IMR-90 (cell line): Measurements from ENCODE around the gene HYAL1. TPM values are rescaled to one million over a fixed set of nuclear protein-coding genes. Genes with fewer than 3 reads are reported as not detected.
A peak's percentile ranks its signal among the peaks of the same experiment; 100 is the strongest.

Experiments
- ATAC-seq: fragments of 200-7000 bp; cut with Tn5 transposase; 2 replicates; pipeline ENCODE4 v1.9.1; 2020; ENCODE audit warnings: low read depth, mild to moderate bottlenecking, moderate library complexity
- BruUV-seq: library from RNA; stranded (reverse); fragments of 400-500 nt; replicated peaks from 2 replicates; lab custom pipeline; 2021; lab: Mats Ljungman, UMichigan
- CTCF ChIA-PET: fragments of 300-600 bp; formaldehyde crosslinking; extraction: SDS; loops from one replicate; lab custom pipeline; 2021; ENCODE audit warnings: antibody characterized with exemption; lab: Yijun Ruan, JAX
- POLR2A ChIA-PET: fragments of 300-600 bp; sonication (Branson Sonifier 250); formaldehyde crosslinking; loops from one replicate; lab custom pipeline; 2022; ENCODE audit warnings: antibody characterized with exemption; ENCODE audit not compliant: unreplicated experiment; lab: Charles Lee
- DNase-seq: peaks from one replicate; pipeline ENCODE4 v3.0.0; 2013
- H2AFZ ChIP-seq: replicated peaks from 2 replicates; pipeline ENCODE3; 2013; ENCODE audit warnings: low read length, mild to moderate bottlenecking; ENCODE audit not compliant: poor library complexity
- H2AK5ac ChIP-seq: 2 replicates; pipeline ENCODE4 v1.6.1; 2013; ENCODE audit warnings: low read depth, low read length, inconsistent platforms
- H2AK9ac ChIP-seq: replicated peaks from 2 replicates; pipeline ENCODE3; 2013; ENCODE audit warnings: mild to moderate bottlenecking, low read depth, low read length, moderate library complexity; ENCODE audit not compliant: poor library complexity
- H2BK120ac ChIP-seq: 2 replicates; pipeline ENCODE4 v1.6.1; 2013; ENCODE audit warnings: low read depth, low read length, inconsistent platforms
- H2BK15ac ChIP-seq: 3 replicates; pipeline ENCODE4 v1.6.1; 2013; ENCODE audit warnings: low read depth, low read length, inconsistent platforms
- H2BK20ac ChIP-seq: 2 replicates; pipeline ENCODE4 v1.6.1; 2013; ENCODE audit warnings: low read depth, mild to moderate bottlenecking, inconsistent platforms, low read length, moderate library complexity
- H2BK5ac ChIP-seq: 2 replicates; pipeline ENCODE4 v1.6.1; 2013; ENCODE audit warnings: mild to moderate bottlenecking, low read depth, low read length, inconsistent platforms; ENCODE audit not compliant: poor library complexity, severe bottlenecking
- H3K14ac ChIP-seq: replicated peaks from 2 replicates; pipeline ENCODE4 v1.6.1; 2013; ENCODE audit warnings: low read depth, low read length, inconsistent platforms
- H3K18ac ChIP-seq: 2 replicates; pipeline ENCODE4 v1.6.1; 2013; ENCODE audit warnings: low read depth, low read length, control low read depth
- H3K23ac ChIP-seq: 2 replicates; pipeline ENCODE4 v1.6.1; 2013; ENCODE audit warnings: low read depth, low read length, inconsistent platforms
- H3K27ac ChIP-seq: 2 replicates; pipeline ENCODE4 v1.5.1; 2013; ENCODE audit warnings: mild to moderate bottlenecking, control low read depth, low read length; ENCODE audit not compliant: insufficient read depth
- H3K27me3 ChIP-seq: 2 replicates; pipeline ENCODE4 v1.6.1; 2013; ENCODE audit warnings: low read length; ENCODE audit not compliant: control insufficient read depth, insufficient read depth
- H3K36me3 ChIP-seq: 2 replicates; pipeline ENCODE4 v1.6.1; 2013; ENCODE audit warnings: low read length, mixed read lengths; ENCODE audit not compliant: control insufficient read depth, insufficient read depth
- H3K4ac ChIP-seq: 2 replicates; pipeline ENCODE4 v1.6.1; 2013; ENCODE audit warnings: low read depth, low read length, inconsistent platforms
- H3K4me1 ChIP-seq: 2 replicates; pipeline ENCODE4 v1.6.1; 2013; ENCODE audit warnings: low read length, mixed read lengths; ENCODE audit not compliant: control insufficient read depth, insufficient read depth
- H3K4me2 ChIP-seq: 2 replicates; pipeline ENCODE4 v1.6.1; 2013; ENCODE audit warnings: low read depth, mild to moderate bottlenecking, control low read depth, low read length, moderate library complexity
- H3K4me3 ChIP-seq: 2 replicates; pipeline ENCODE4 v1.5.1; 2013; ENCODE audit warnings: low read depth, mild to moderate bottlenecking, control low read depth, low read length, moderate library complexity; ENCODE audit not compliant: insufficient read depth
- H3K56ac ChIP-seq: 2 replicates; pipeline ENCODE4 v1.6.1; 2013; ENCODE audit warnings: low read length, inconsistent platforms; ENCODE audit not compliant: insufficient read depth; ENCODE audit errors: extremely low read depth
- H3K79me1 ChIP-seq, 2 experiments: 2 replicates each; pipeline ENCODE4 v1.6.1; 2013; ENCODE audit warnings: low read length in 2 of 2, inconsistent platforms in 1 of 2, low read depth in 1 of 2
- H3K9ac ChIP-seq: 2 replicates; pipeline ENCODE4 v1.6.1; 2013; ENCODE audit warnings: low read depth, low read length, control low read depth
- H3K9me1 ChIP-seq: 2 replicates; pipeline ENCODE4 v1.6.1; 2013; ENCODE audit warnings: low read length, inconsistent platforms; ENCODE audit not compliant: insufficient read depth
- H3K9me3 ChIP-seq: 2 replicates; pipeline ENCODE4 v1.6.1; 2013; ENCODE audit warnings: low read length; ENCODE audit not compliant: control insufficient read depth, insufficient read depth
- H4K20me1 ChIP-seq: 2 replicates; pipeline ENCODE4 v1.6.1; 2013; ENCODE audit warnings: low read length, inconsistent platforms; ENCODE audit not compliant: insufficient read depth
- H4K5ac ChIP-seq: 2 replicates; pipeline ENCODE4 v1.6.1; 2013; ENCODE audit warnings: mild to moderate bottlenecking, low read depth, low read length, control low read depth
- H4K8ac ChIP-seq, 2 experiments: 2 replicates each; pipeline ENCODE4 v1.6.1; 2013; ENCODE audit warnings: low read depth in 2 of 2, low read length in 2 of 2, control low read depth in 1 of 2, inconsistent platforms in 1 of 2
- H4K91ac ChIP-seq: 2 replicates; pipeline ENCODE4 v1.6.1; 2013; ENCODE audit warnings: low read depth, low read length, inconsistent platforms; ENCODE audit not compliant: insufficient read depth
- CEBPB ChIP-seq: IDR thresholded peaks from 2 replicates; pipeline ENCODE4 v1.6.1; 2012; ENCODE audit warnings: low read depth, low read length, improper control_type of control experiment
- MAZ ChIP-seq: IDR thresholded peaks from 2 replicates; pipeline ENCODE4 v1.6.1; 2012; ENCODE audit warnings: low read depth, mild to moderate bottlenecking, low read length, improper control_type of control experiment, moderate library complexity, borderline replicate concordance
- whole genome bisulfite sequencing, 2 experiments: methylation state at CpG; one replicate each; pipeline versions ENCODE4 v1.1.5 to v1.1.7; 2013; ENCODE audit warnings: missing lambda C conversion rate in 2 of 2; ENCODE audit not compliant: insufficient read length in 1 of 2; ENCODE audit errors: extremely low coverage in 2 of 2; 5-methylcytosine and 5-hydroxymethylcytosine counted together
- dilution Hi-C: fragments of 300-500 bp; cut with HindIII; formaldehyde crosslinking; loops from one replicate; pipeline ENCODE4 v1.14.3; 2018; ENCODE audit warnings: low sequenced_read_pairs; ENCODE audit not compliant: unreplicated experiment
- in situ Hi-C: fragments of 300-500 bp; cut with MboI; formaldehyde crosslinking; loops from 3 replicates; pipeline ENCODE4 v1.14.3; 2019; ENCODE audit warnings: low sequenced_read_pairs, inconsistent platforms, mixed read lengths
- intact Hi-C: fragments of 100-400 bp; cut with micrococcal nuclease; formaldehyde crosslinking; loops from 2 replicates; pipeline ENCODE4 v1.10.0; 2022
- polyA plus RNA-seq, 3 experiments: library from polyadenylated mRNA; depleted of rRNA; stranded (reverse); fragments of >200 nt; gene quantifications; 2 replicates each; pipeline ENCODE4 v1.2.3, GENCODE V29; 2012; ENCODE audit warnings: low replicate concordance in 1 of 3
- total RNA-seq: library from RNA; depleted of rRNA; stranded (reverse); fragments of >200 nt; gene quantifications from 2 replicates; pipeline ENCODE4 v1.2.3, GENCODE V29; 2012

Gene HYAL1
- total and polyA plus RNA-seq, 2 of the 4 experiments (the other 2 are of a cell fraction) = 0.32 to 0.36 TPM

DNA sequence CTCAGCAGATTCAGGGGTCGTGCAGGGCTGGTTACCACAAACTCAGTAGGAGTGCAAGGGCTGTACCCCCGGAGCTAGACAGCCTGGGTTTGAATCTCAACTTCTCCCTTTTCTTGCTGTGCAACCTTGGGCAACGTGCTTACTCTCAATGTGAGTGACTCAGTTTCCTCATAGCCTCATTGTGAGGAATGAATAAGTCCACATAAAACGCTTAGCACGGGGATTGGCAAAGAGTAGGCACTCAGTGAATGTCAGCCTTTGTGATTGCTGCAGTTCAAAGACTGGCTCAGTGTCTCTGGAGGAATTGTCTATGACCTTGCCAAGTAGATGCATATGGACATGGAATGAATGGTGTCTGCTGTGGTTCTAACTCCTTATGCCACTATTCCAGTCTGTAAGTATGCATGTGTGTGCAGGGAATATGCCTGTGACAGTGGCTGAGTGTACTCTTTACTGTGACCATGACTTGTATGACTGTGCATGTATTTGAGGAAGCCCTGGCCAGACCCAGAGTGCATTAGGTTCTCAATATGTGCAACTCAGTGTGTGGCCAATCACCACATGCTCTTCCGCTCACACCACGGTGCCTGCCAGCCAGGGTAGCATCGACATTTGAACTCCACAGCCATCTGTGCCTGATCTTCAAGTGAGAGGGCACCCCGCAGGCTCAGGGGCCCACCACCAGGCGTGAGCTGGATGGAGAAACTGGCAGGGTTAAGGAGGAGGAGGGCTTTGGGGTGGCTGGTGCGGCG, 3.3 kb downstream of the HYAL1 start:
- Histone ChIP-seq H3K4me1 (peaks cover 13% of the 10 kb centered on the region), H3K4me3 (peak overlapping the region; percentile 59), H3K27me3 (no peaks in the 10 kb centered on the region), H3K36me3 (no peaks in the 10 kb centered on the region), H3K27ac (peak overlapping the region; percentile 63), H3K9me3 (no peaks in the 10 kb centered on the region), H3K9ac (peak overlapping the region; percentile 71), H3K18ac (peak overlapping the region; percentile 33; the same call in 1 of the 2 replicates), H2AK5ac (peak overlapping the region; percentile 59), H4K91ac (peak overlapping the region; percentile 30), H2BK5ac (peak overlapping the region; percentile 61), H3K56ac (peak overlapping the region; percentile 41), H3K14ac (peak overlapping the region; percentile 7), H2BK20ac (peak overlapping the region; percentile 15; the same call in 1 of the 2 replicates), H3K23ac (peak overlapping the region; percentile 73), H2BK15ac (peak overlapping the region; percentile 18; the same call in 1 of the 3 replicates), H3K9me1 (peaks cover 21% of the 10 kb centered on the region), H4K8ac (peak overlapping the region; percentile 46 to 80; a peak in 3 of 4 replicates), H4K20me1 (no peaks in the 10 kb centered on the region), H3K4ac (peak overlapping the region; percentile 68), H2AFZ (peak overlapping the region; percentile 95), H2BK120ac (peak overlapping the region; percentile 7; the same call in 1 of the 2 replicates), H4K5ac (peak overlapping the region; percentile 16; the same call in 1 of the 2 replicates), H3K4me2 (peak overlapping the region; percentile 92), H2AK9ac (peak overlapping the region; percentile 90), H3K79me1 (peaks cover 13 to 31% of the 10 kb centered on the region in 2 experiments)
- peak; percentile 57 for DNase-seq
- BruUV-seq = no TSS peak
- ChIA-PET POLR2A (no interaction called here), CTCF (interaction anchor here (1.9 kb wide), 1 partner anchor 24 kb away, joined by 4 read pairs; no protein-coding TSS in a partner anchor)
- intact Hi-C loops = no loop called here
- 51% methylated on average over 6 of the region's 12 CpGs; no CpG with 5 or more reads in 1 of the 2 experiments for WGBS, 2 experiments
- dilution Hi-C loops = no loop called here
- TF ChIP-seq CEBPB (peak; percentile 45; the same call in 1 of the 2 replicates), MAZ (no peak)
- in situ Hi-C loops = no loop called here
- no peak for ATAC-seq
